Trophoblast cell (in vitro differentiated cells and primary cell): ENCODE measurements around the gene FANCI.

ENCODE experiments used
- DNase-seq, 2 donors: peaks; one replicate each; pipeline ENCODE4 v3.0.0-alpha.2; 2016
- H2AFZ ChIP-seq: 2 replicates; pipeline ENCODE4 v1.6.1; 2013; ENCODE audit warnings: low read length, moderate library complexity, mild to moderate bottlenecking; ENCODE audit not compliant: insufficient read depth, poor library complexity
- H2AK5ac ChIP-seq: 2 replicates; pipeline ENCODE4 v1.6.1; 2013; ENCODE audit warnings: mild to moderate bottlenecking, low read length
- H2BK120ac ChIP-seq: 2 replicates; pipeline ENCODE4 v1.6.1; 2013; ENCODE audit warnings: low read length, mild to moderate bottlenecking, moderate library complexity; ENCODE audit not compliant: insufficient read depth, poor library complexity
- H2BK12ac ChIP-seq: 2 replicates; pipeline ENCODE4 v1.6.1; 2013; ENCODE audit warnings: mild to moderate bottlenecking, low read length, moderate library complexity
- H2BK5ac ChIP-seq: 2 replicates; pipeline ENCODE4 v1.6.1; 2013; ENCODE audit warnings: low read length, low read depth, moderate library complexity, mild to moderate bottlenecking; ENCODE audit not compliant: poor library complexity
- H3K14ac ChIP-seq: 2 replicates; pipeline ENCODE4 v1.6.1; 2013; ENCODE audit warnings: mild to moderate bottlenecking, low read length
- H3K18ac ChIP-seq: 2 replicates; pipeline ENCODE4 v1.6.1; 2013; ENCODE audit warnings: mild to moderate bottlenecking, low read length
- H3K23ac ChIP-seq: 2 replicates; pipeline ENCODE4 v1.6.1; 2013; ENCODE audit warnings: low read length
- H3K27ac ChIP-seq: 2 replicates; pipeline ENCODE4 v1.5.1; 2013; ENCODE audit warnings: low read depth, mild to moderate bottlenecking, inconsistent platforms, low read length, moderate library complexity
- H3K27me3 ChIP-seq: 2 replicates; pipeline ENCODE4 v1.6.1; 2013; ENCODE audit warnings: inconsistent platforms, mild to moderate bottlenecking, low read length, moderate library complexity; ENCODE audit not compliant: insufficient read depth
- H3K36me3 ChIP-seq, 2 experiments: 1 replicate in 1 of 2; 2 replicates in 1 of 2; pipeline ENCODE4 v1.6.1; 2013; ENCODE audit warnings: low read length in 2 of 2, mild to moderate bottlenecking in 2 of 2, moderate library complexity in 1 of 2; ENCODE audit not compliant: insufficient read depth in 2 of 2, control insufficient read depth in 1 of 2
- H3K4ac ChIP-seq: 2 replicates; pipeline ENCODE4 v1.6.1; 2013; ENCODE audit warnings: low read depth, mild to moderate bottlenecking, low read length, moderate library complexity
- H3K4me1 ChIP-seq, 2 experiments: 1 replicate in 1 of 2; 2 replicates in 1 of 2; pipeline ENCODE4 v1.6.1; 2013; ENCODE audit warnings: low read length in 2 of 2, mild to moderate bottlenecking in 2 of 2, moderate library complexity in 1 of 2; ENCODE audit not compliant: insufficient read depth in 2 of 2, control insufficient read depth in 1 of 2
- H3K4me2 ChIP-seq: 2 replicates; pipeline ENCODE4 v1.6.1; 2013; ENCODE audit warnings: inconsistent platforms, mild to moderate bottlenecking, low read length, moderate library complexity
- H3K4me3 ChIP-seq: 2 replicates; pipeline ENCODE4 v1.5.1; 2013; ENCODE audit warnings: mild to moderate bottlenecking, low read depth, low read length, inconsistent platforms
- H3K79me1 ChIP-seq: one replicate; pipeline ENCODE4 v1.6.1; 2013; ENCODE audit warnings: low read length
- H3K79me2 ChIP-seq: 2 replicates; pipeline ENCODE4 v1.6.1; 2013; ENCODE audit warnings: low read length, mild to moderate bottlenecking; ENCODE audit not compliant: control insufficient read depth, insufficient read depth, poor library complexity
- H3K9ac ChIP-seq: 2 replicates; pipeline ENCODE4 v1.6.1; 2013; ENCODE audit warnings: mild to moderate bottlenecking, low read length
- H3K9me3 ChIP-seq: 2 replicates; pipeline ENCODE4 v1.6.1; 2013; ENCODE audit warnings: low read depth, mild to moderate bottlenecking, control low read depth, inconsistent platforms, low read length; ENCODE audit not compliant: insufficient read depth
- H4K12ac ChIP-seq: 2 replicates; pipeline ENCODE4 v1.6.1; 2013; ENCODE audit warnings: low read depth, mild to moderate bottlenecking, low read length, moderate library complexity
- H4K8ac ChIP-seq: 2 replicates; pipeline ENCODE4 v1.6.1; 2013; ENCODE audit warnings: low read depth, mild to moderate bottlenecking, low read length, moderate library complexity
- H4K91ac ChIP-seq: one replicate; pipeline ENCODE4 v1.6.1; 2013; ENCODE audit warnings: low read depth, mild to moderate bottlenecking, low read length, moderate library complexity
- WGBS: extraction: QIAGEN DNeasy Blood & Tissue Kit; methylation state at CpG from one replicate; pipeline ENCODE4 v1.1.7; 2013; ENCODE audit warnings: missing lambda C conversion rate; ENCODE audit not compliant: insufficient read length, insufficient coverage; ENCODE audit errors: extremely low coverage; 5-methylcytosine and 5-hydroxymethylcytosine counted together

Gene FANCI

DNA sequence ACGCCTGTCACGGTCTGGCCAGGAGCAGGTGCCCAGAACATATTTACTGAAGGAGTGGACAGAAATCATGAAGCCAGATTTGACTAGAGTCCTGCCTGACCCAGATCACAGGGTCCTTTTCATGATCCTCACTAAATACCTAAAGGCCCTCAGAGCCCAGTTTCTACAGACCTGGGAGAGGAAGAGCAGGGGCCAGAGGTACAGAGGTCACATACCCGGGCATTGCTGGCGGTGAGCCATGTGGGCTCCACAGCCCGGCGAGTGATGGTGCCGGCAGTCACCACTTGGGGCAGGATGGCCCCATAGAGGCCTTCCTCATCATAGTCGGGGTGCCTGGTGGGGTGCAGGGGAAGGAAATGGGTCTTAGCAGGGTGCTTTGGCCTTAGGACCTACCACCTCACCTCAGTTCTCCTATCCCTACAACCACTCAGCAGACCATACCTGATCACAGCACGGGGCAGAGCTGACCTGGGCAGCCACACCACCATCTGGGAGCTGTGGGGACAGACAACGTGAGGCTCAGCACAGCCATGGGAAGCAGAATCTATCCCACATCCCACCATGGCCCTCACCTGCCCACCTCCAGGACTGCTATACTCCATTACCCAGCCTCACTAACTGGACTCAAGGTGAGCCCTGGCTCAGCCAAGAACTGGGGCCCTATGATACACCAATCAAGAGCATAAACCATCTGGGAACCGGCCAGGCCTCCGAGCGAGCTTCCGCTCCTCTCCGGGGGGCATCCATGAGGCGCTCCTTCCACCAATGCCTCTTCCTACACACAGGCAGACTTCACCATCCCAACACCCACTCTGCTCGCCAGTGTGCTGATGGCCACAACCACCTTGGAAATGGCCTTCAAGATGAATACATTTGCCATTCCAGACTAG is 78.0 kb downstream of the FANCI start:
- Histone ChIP-seq H2AFZ (no peak overlapping the region), H3K79me1 (no peaks in the 10 kb centered on the region), H2AK5ac (no peak overlapping the region), H2BK5ac (no peak overlapping the region), H2BK12ac (no peak overlapping the region), H3K4ac (no peak overlapping the region), H3K36me3 (peaks cover 83 to 90% of the 10 kb centered on the region in 2 experiments), H3K14ac (no peak overlapping the region), H3K27ac (no peak overlapping the region), H3K18ac (no peak overlapping the region), H3K27me3 (no peaks in the 10 kb centered on the region), H2BK120ac (no peak overlapping the region), H3K79me2 (no peaks in the 10 kb centered on the region), H3K4me2 (no peak overlapping the region), H4K8ac (no peak overlapping the region), H3K9me3 (no peaks in the 10 kb centered on the region), H3K4me3 (no peak overlapping the region), H4K91ac (no peak overlapping the region), H3K4me1 (no peaks in the 10 kb centered on the region), H3K23ac (no peak overlapping the region), H3K9ac (no peak overlapping the region), H4K12ac (no peak overlapping the region)
- no CpG with 5 or more reads among the region's 17 CpGs for WGBS
- DNase-seq = no peak

DNA sequence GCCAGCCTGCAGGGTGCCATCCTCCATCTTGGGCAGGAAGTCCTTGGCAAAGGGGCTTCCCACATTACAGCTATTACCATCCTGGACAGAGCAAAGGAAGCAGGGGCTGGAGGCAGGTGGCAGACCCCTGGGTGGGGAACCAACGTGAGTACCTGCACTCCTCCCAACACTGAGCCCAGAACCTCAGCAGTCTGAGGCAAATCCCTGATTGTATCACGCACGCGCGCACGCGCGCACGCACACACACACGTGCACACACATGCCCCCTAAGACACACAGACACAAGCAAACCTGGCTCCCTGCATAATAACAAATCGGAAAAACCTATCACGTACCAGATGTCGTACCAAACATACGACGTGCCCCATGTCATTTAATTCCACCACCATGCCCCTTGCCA is 79.0 kb downstream of the FANCI start:
- H3K27ac ChIP-seq = no peak overlapping the region
- no peak overlapping the region for H2AK5ac ChIP-seq
- no peak overlapping the region for H4K12ac ChIP-seq
- no peak overlapping the region for H2BK5ac ChIP-seq
- H3K18ac ChIP-seq = no peak overlapping the region
- H4K8ac ChIP-seq = no peak overlapping the region
- no peak for DNase-seq
- no peak overlapping the region for H3K23ac ChIP-seq
- H4K91ac ChIP-seq = no peak overlapping the region
- no peak overlapping the region for H2BK12ac ChIP-seq
- H3K79me1 ChIP-seq = no peaks in the 10 kb centered on the region
- H3K9me3 ChIP-seq = no peaks in the 10 kb centered on the region
- WGBS = no CpG with 5 or more reads among the region's 15 CpGs
- H3K4me3 ChIP-seq = no peak overlapping the region
- no peak overlapping the region for H2BK120ac ChIP-seq
- no peak overlapping the region for H3K9ac ChIP-seq
- no peak overlapping the region for H3K4me2 ChIP-seq
- H3K4ac ChIP-seq = no peak overlapping the region
- H3K36me3 ChIP-seq = peaks cover 84 to 94% of the 10 kb centered on the region in 2 experiments
- H3K14ac ChIP-seq = no peak overlapping the region
- H3K27me3 ChIP-seq = no peaks in the 10 kb centered on the region
- no peaks in the 10 kb centered on the region for H3K79me2 ChIP-seq
- no peak overlapping the region for H2AFZ ChIP-seq
- H3K4me1 ChIP-seq = no peaks in the 10 kb centered on the region

DNA sequence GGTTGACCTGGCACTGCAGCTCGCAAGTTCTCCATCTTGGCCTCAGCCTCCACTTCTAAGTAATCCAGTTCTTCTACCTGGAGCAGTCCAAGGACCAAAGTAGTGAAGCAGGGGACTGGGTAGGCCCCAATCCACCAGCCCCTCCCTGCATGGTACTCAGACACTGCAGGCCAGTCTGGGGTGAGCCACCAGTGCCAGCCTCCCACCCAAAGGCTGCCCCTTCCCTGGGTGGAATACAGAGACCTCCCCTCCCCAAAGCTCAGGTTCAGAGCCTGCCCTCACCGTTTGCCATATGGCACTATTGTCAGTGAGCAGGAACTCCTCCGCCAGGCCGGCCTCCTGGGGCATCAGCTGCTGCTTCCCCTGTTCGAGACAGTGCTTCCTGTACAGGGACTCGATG is 80.0 kb downstream of the FANCI start:
- Histone ChIP-seq H4K91ac (no peak overlapping the region), H3K4ac (no peak overlapping the region), H2BK5ac (no peak overlapping the region), H4K12ac (no peak overlapping the region), H3K79me2 (no peaks in the 10 kb centered on the region), H3K4me2 (no peak overlapping the region), H2BK12ac (no peak overlapping the region), H3K14ac (no peak overlapping the region), H3K36me3 (peaks cover 87 to 97% of the 10 kb centered on the region in 2 experiments), H2AK5ac (no peak overlapping the region), H3K27ac (no peak overlapping the region), H3K27me3 (no peaks in the 10 kb centered on the region), H2AFZ (no peak overlapping the region), H3K79me1 (no peaks in the 10 kb centered on the region), H3K9me3 (no peaks in the 10 kb centered on the region), H3K9ac (no peak overlapping the region), H3K4me1 (no peaks in the 10 kb centered on the region), H3K4me3 (no peak overlapping the region), H2BK120ac (no peak overlapping the region), H3K23ac (no peak overlapping the region), H4K8ac (no peak overlapping the region), H3K18ac (no peak overlapping the region)
- no peak for DNase-seq
- no CpG with 5 or more reads among the region's 6 CpGs for WGBS

DNA sequence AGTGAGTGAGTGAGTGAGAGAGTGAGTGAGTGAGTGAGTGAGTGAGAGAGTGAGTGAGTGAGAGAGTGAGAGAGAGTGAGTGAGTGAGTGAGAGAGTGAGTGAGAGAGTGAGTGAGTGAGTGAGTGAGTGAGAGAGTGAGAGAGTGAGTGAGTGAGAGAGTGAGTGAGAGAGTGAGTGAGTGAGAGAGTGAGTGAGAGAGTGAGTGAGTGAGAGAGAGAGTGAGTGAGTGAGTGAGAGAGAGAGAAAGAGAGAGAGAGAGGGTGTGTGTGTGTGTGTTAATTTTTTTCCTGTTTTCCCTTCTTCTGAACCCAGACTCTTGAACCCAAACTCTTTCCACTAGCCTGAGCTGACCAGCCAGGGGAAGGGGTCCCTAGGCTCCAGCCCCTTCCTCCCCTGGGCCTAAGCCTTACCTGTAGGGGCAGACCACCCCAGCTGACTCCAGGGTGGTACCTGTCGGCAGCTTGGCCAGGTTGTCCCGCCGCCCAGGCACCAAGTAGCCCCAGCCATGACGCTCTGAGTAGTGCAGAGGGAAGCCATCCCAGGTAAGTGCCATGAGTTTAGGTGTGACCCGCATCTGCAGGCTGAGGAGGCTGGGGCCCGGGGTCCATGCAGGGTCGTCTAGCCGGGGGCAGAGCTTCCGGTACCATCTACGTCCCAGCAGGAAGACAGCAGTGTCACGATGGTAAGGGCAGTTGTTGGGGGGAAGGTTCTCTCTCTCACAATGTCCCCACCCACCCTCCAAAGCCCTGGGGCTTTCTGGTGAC is 81.4 kb downstream of the FANCI start:
- no peak overlapping the region for H2AFZ ChIP-seq
- H3K14ac ChIP-seq = no peak overlapping the region
- H3K79me1 ChIP-seq = no peaks in the 10 kb centered on the region
- H2AK5ac ChIP-seq = no peak overlapping the region
- H3K79me2 ChIP-seq = no peaks in the 10 kb centered on the region
- H3K4me3 ChIP-seq = no peak overlapping the region
- H4K12ac ChIP-seq = no peak overlapping the region
- H3K4me1 ChIP-seq = no peaks in the 10 kb centered on the region
- no peaks in the 10 kb centered on the region for H3K9me3 ChIP-seq
- H4K91ac ChIP-seq = no peak overlapping the region
- H3K18ac ChIP-seq = no peak overlapping the region
- no peak overlapping the region for H3K4me2 ChIP-seq
- no peaks in the 10 kb centered on the region for H3K27me3 ChIP-seq
- H2BK120ac ChIP-seq = no peak overlapping the region
- H3K36me3 ChIP-seq = peaks cover 86 to 97% of the 10 kb centered on the region in 2 experiments
- no peak overlapping the region for H2BK5ac ChIP-seq
- H3K9ac ChIP-seq = no peak overlapping the region
- DNase-seq = no peak
- no peak overlapping the region for H3K4ac ChIP-seq
- no peak overlapping the region for H3K23ac ChIP-seq
- no peak overlapping the region for H4K8ac ChIP-seq
- no peak overlapping the region for H3K27ac ChIP-seq
- whole genome bisulfite sequencing = no CpG with 5 or more reads among the region's 11 CpGs
- no peak overlapping the region for H2BK12ac ChIP-seq
